SK-N-SH (cell line): ENCODE data around the gene SETD9. TPM values are rescaled to one million over a fixed set of nuclear protein-coding genes. Genes with fewer than 3 reads are reported as not detected.

Source experiments
- CTCF ChIA-PET: fragments of 300-600, 350-600 bp; formaldehyde crosslinking; extraction: SDS; loops from one replicate; lab custom pipeline; 2021; lab: Yijun Ruan, JAX
- POLR2A ChIA-PET: fragments of 350-600 bp; sonication (Branson Sonifier 250); formaldehyde crosslinking; extraction: SDS; loops from one replicate; lab custom pipeline; 2020; ENCODE audit warnings: antibody characterized with exemption, inconsistent platforms; lab: Yijun Ruan, JAX
- DNase-seq: peaks from one replicate; pipeline ENCODE4 v3.0.0; 2012
- H2AFZ ChIP-seq: fragments of 200-600 bp; sonication (generic); 2 replicates; pipeline ENCODE4 v1.8.1; 2016; ENCODE audit warnings: antibody characterized with exemption, mild to moderate bottlenecking, low read depth
- H3F3A ChIP-seq: fragments of 200-600 bp; sonication (generic); replicated peaks from 2 replicates; pipeline ENCODE3; 2016; ENCODE audit warnings: antibody characterized with exemption, mild to moderate bottlenecking; ENCODE audit not compliant: insufficient read depth
- H3K27ac ChIP-seq, 2 experiments: fragments of 200-500 bp in 1 of 2; fragments of 200-600 bp in 1 of 2; sonication (Bioruptor generic) in 1 of 2; sonication (generic), shearing (Covaris generic) in 1 of 2; 2 replicates each; pipeline versions ENCODE4 v1.5.1 to v1.6.1; 2014 to 2016; ENCODE audit warnings: low read depth in 2 of 2, inconsistent platforms in 1 of 2, low read length in 1 of 2, mild to moderate bottlenecking in 1 of 2, mixed read lengths in 1 of 2
- H3K27me3 ChIP-seq: fragments of 200-600 bp; sonication (generic), shearing (Covaris generic); 2 replicates; pipeline ENCODE4 v1.6.1; 2016; ENCODE audit warnings: mixed run types; ENCODE audit not compliant: insufficient read depth
- H3K36me3 ChIP-seq, 2 experiments: fragments of 200-500 bp in 1 of 2; fragments of 200-600 bp in 1 of 2; sonication (Bioruptor generic) in 1 of 2; sonication (generic) in 1 of 2; replicated peaks in 1 of 2; 2 replicates each; pipeline versions ENCODE3 to v1.5.1; 2014 to 2016; ENCODE audit warnings: low read length in 1 of 2, mild to moderate bottlenecking in 1 of 2; ENCODE audit not compliant: insufficient read depth in 2 of 2, control insufficient read depth in 1 of 2
- H3K4me1 ChIP-seq, 2 experiments: fragments of 200-500 bp in 1 of 2; fragments of 200-600 bp in 1 of 2; sonication (Bioruptor generic) in 1 of 2; sonication (generic), shearing (Covaris generic) in 1 of 2; 2 replicates each; pipeline versions ENCODE4 v1.5.1 to v1.6.1; 2014 to 2016; ENCODE audit warnings: low read depth in 1 of 2, low read length in 1 of 2, mixed run types in 1 of 2; ENCODE audit not compliant: insufficient read depth in 2 of 2, control insufficient read depth in 1 of 2
- H3K4me2 ChIP-seq: fragments of 200-600 bp; sonication (generic), shearing (Covaris generic); 2 replicates; pipeline ENCODE4 v1.6.1; 2017; ENCODE audit warnings: mixed run types
- H3K4me3 ChIP-seq, 2 experiments: fragments of 200-500 bp in 1 of 2; fragments of 200-600 bp in 1 of 2; sonication (Bioruptor generic) in 1 of 2; sonication (generic), shearing (Covaris generic) in 1 of 2; 2 replicates each; pipeline versions ENCODE4 v1.5.1 to v1.8.1; 2014 to 2016; ENCODE audit warnings: low read depth in 2 of 2, inconsistent platforms in 1 of 2, low read length in 1 of 2, mild to moderate bottlenecking in 1 of 2, mixed read lengths in 1 of 2, moderate library complexity in 1 of 2
- H3K79me2 ChIP-seq: fragments of 200-600 bp; sonication (generic); 2 replicates; pipeline ENCODE4 v1.8.1; 2017; ENCODE audit warnings: mild to moderate bottlenecking; ENCODE audit not compliant: insufficient read depth
- H3K9ac ChIP-seq: fragments of 200-600 bp; sonication (generic); 2 replicates; pipeline ENCODE4 v1.6.1; 2017; ENCODE audit warnings: mixed run types
- H3K9me2 ChIP-seq: fragments of 200-600 bp; sonication (generic); 2 replicates; pipeline ENCODE4 v1.6.1; 2017; ENCODE audit warnings: mixed run types
- H3K9me3 ChIP-seq: fragments of 200-600 bp; sonication (generic); 2 replicates; pipeline ENCODE4 v1.6.1; 2017; ENCODE audit warnings: mixed run types, mild to moderate bottlenecking, moderate library complexity
- H4K20me1 ChIP-seq: fragments of 200-600 bp; sonication (generic); 2 replicates; pipeline ENCODE4 v1.6.1; 2017; ENCODE audit warnings: mild to moderate bottlenecking, mixed run types; ENCODE audit not compliant: insufficient read depth
- EP300 ChIP-seq, 2 experiments: IDR thresholded peaks; 2 replicates each; pipeline versions ENCODE4 v1.4.0 to v1.6.1; 2012; ENCODE audit warnings: borderline replicate concordance in 1 of 2, low read depth in 1 of 2, low read length in 1 of 2
- FOXM1 ChIP-seq: IDR thresholded peaks from 2 replicates; pipeline ENCODE4 v1.4.0; 2012; ENCODE audit warnings: low read depth, mild to moderate bottlenecking
- GATA2 ChIP-seq: sonication (generic); formaldehyde crosslinking; IDR thresholded peaks from 2 replicates; pipeline ENCODE4 v1.5.0; 2020; ENCODE audit warnings: mild to moderate bottlenecking, missing genetic modification reagents
- MEF2A ChIP-seq: IDR thresholded peaks from 2 replicates; pipeline ENCODE4 v1.4.0; 2012; ENCODE audit warnings: low read depth, borderline replicate concordance
- RAD21 ChIP-seq: IDR thresholded peaks from 2 replicates; pipeline ENCODE4 v1.6.1; 2012; ENCODE audit warnings: mild to moderate bottlenecking, low read length
- RCOR1 ChIP-seq: fragments of 150-350 bp; IDR thresholded peaks from 2 replicates; pipeline ENCODE4 v1.6.1; 2017; ENCODE audit warnings: antibody characterized with exemption, low read length
- RXRA ChIP-seq: IDR thresholded peaks from 2 replicates; pipeline ENCODE4 v1.4.0; 2012; ENCODE audit warnings: low read depth, mild to moderate bottlenecking, borderline replicate concordance
- SIN3A ChIP-seq: IDR thresholded peaks from 2 replicates; pipeline ENCODE4 v1.6.1; 2012; ENCODE audit warnings: low read depth, mild to moderate bottlenecking, low read length, moderate library complexity, borderline replicate concordance
- SMC3 ChIP-seq: IDR thresholded peaks from 2 replicates; pipeline ENCODE4 v1.6.1; 2012; ENCODE audit warnings: low read depth, low read length, improper control_type of control experiment
- TAF1 ChIP-seq: IDR thresholded peaks from 2 replicates; pipeline ENCODE4 v1.6.1; 2012; ENCODE audit warnings: low read depth, mild to moderate bottlenecking, low read length, moderate library complexity, borderline replicate concordance
- TEAD4 ChIP-seq: IDR thresholded peaks from 2 replicates; pipeline ENCODE4 v1.4.0; 2012; ENCODE audit warnings: mild to moderate bottlenecking, borderline replicate concordance; ENCODE audit not compliant: insufficient read depth
- WGBS: methylation state at CpG from one replicate; pipeline ENCODE4 v1.1.6; 2017; ENCODE audit warnings: low lambda C conversion rate; 5-methylcytosine and 5-hydroxymethylcytosine counted together
- polyA plus RNA-seq, 3 experiments: library from polyadenylated mRNA; depleted of rRNA; stranded (reverse); fragments of >200 nt; gene quantifications; 2 replicates each; pipeline ENCODE4 v1.2.3, GENCODE V29; 2012
- TF ChIP-seq, protein P1 (sequence below): IDR thresholded peaks from 2 replicates; pipeline ENCODE4 v1.6.1; 2012; ENCODE audit warnings: mild to moderate bottlenecking, low read depth, low read length, moderate library complexity
- TF ChIP-seq, protein P2 (sequence below): IDR thresholded peaks from 2 replicates; pipeline ENCODE4 v1.4.0; 2012; ENCODE audit warnings: low read depth, borderline replicate concordance

The SETD9 gene
- polyA plus RNA-seq, 1 of the 3 experiments (the other 2 are of a cell fraction): 12.2 TPM

DNA sequence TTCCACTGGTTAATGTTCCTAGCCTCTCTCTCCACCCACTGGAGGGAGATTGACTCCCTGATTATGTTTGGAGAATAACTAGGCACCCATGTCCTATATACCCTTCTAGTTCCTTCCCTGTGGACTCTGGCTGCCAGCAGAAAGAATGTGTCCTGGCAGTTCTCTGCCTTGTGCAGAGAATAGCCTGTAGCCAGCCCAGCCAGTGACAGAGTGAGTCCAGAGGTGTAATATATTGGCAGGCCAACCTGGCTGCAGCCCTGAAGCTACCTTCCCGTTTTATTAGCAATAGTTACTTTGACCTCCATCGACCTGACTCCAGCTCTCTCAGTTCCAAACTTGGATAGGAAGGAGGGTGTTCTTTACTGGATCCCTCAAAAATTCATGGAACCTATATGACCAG is 8.1 kb downstream of the SETD9 start (continued):
- TF ChIP-seq, protein P1, sequence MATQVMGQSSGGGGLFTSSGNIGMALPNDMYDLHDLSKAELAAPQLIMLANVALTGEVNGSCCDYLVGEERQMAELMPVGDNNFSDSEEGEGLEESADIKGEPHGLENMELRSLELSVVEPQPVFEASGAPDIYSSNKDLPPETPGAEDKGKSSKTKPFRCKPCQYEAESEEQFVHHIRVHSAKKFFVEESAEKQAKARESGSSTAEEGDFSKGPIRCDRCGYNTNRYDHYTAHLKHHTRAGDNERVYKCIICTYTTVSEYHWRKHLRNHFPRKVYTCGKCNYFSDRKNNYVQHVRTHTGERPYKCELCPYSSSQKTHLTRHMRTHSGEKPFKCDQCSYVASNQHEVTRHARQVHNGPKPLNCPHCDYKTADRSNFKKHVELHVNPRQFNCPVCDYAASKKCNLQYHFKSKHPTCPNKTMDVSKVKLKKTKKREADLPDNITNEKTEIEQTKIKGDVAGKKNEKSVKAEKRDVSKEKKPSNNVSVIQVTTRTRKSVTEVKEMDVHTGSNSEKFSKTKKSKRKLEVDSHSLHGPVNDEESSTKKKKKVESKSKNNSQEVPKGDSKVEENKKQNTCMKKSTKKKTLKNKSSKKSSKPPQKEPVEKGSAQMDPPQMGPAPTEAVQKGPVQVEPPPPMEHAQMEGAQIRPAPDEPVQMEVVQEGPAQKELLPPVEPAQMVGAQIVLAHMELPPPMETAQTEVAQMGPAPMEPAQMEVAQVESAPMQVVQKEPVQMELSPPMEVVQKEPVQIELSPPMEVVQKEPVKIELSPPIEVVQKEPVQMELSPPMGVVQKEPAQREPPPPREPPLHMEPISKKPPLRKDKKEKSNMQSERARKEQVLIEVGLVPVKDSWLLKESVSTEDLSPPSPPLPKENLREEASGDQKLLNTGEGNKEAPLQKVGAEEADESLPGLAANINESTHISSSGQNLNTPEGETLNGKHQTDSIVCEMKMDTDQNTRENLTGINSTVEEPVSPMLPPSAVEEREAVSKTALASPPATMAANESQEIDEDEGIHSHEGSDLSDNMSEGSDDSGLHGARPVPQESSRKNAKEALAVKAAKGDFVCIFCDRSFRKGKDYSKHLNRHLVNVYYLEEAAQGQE: no peak

DNA sequence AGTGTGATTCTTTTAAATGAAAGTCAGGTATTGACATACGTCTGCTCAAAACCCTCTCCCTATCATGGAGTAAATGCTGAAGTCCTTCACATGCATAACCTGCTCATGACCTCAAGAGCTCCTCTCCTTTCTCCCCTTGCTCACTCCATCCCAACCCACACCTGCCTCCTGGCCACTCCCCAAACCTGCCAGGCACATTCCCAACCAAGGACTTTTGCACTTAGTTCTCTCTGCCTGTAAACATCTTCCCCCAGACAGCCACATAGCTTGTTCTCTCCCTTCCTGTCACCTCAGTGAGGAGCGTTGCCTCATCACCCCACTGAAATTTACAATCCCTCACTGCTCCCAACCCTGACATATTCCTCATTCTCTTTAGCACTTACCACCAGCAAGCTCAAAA is 8.7 kb downstream of the SETD9 start:
- H3K9me3 ChIP-seq: no peaks in the 10 kb centered on the region
- ChIA-PET CTCF (interaction anchor here (0.5 to 1.8 kb wide), 4 partner anchors 37 to 648 kb away, joined by 3 to 7 read pairs (median 3); no protein-coding TSS in a partner anchor), POLR2A (no interaction called here)
- H3K79me2 ChIP-seq: no peaks in the 10 kb centered on the region; the same call in 1 of the 2 replicates
- H2AFZ ChIP-seq: no peak overlapping the region
- no peak for DNase-seq
- peaks cover 55 to 58% of the 10 kb centered on the region in 2 experiments for H3K36me3 ChIP-seq
- H4K20me1 ChIP-seq: no peaks in the 10 kb centered on the region
- H3K27me3 ChIP-seq: no peaks in the 10 kb centered on the region
- no peak overlapping the region for H3K27ac ChIP-seq
- TF ChIP-seq FOXM1: no peak
- no peak for TF ChIP-seq TEAD4
- TF ChIP-seq RCOR1: no peak
- H3K4me2 ChIP-seq: no peak overlapping the region
- 98% methylated on average over 2 of the region's 2 CpGs for WGBS
- no peaks in the 10 kb centered on the region for H3K9me2 ChIP-seq
- no peak overlapping the region for H3K9ac ChIP-seq
- peaks cover 24% of the 10 kb centered on the region for H3F3A ChIP-seq
- H3K4me3 ChIP-seq: no peak overlapping the region
- H3K4me1 ChIP-seq: peaks cover 0 to 8% of the 10 kb centered on the region in 2 experiments; a peak in 2 of 4 replicates

GRCh38 chr5:56919942-56920662 is 10.7 kb downstream of the SETD9 start:
- H3K36me3 ChIP-seq: peaks cover 60 to 69% of the 10 kb centered on the region in 2 experiments
- H3F3A ChIP-seq: peaks cover 22% of the 10 kb centered on the region
- POLR2A ChIA-PET: no interaction called here
- no peak for DNase-seq
- no peaks in the 10 kb centered on the region for H4K20me1 ChIP-seq
- CTCF ChIA-PET: interaction anchor here (1.2 kb wide), 1 partner anchor 357 kb away, joined by 3 read pairs; no protein-coding TSS in a partner anchor
- 98% methylated on average over 1 of the region's 1 CpG for WGBS
- H3K9me3 ChIP-seq: no peaks in the 10 kb centered on the region
- peaks cover 0 to 6% of the 10 kb centered on the region in 2 experiments; a peak in 2 of 4 replicates for H3K4me1 ChIP-seq
- no peak overlapping the region for H3K4me2 ChIP-seq
- no peaks in the 10 kb centered on the region for H3K9me2 ChIP-seq
- H3K27ac ChIP-seq: no peak overlapping the region
- no peaks in the 10 kb centered on the region for H3K27me3 ChIP-seq
- H3K4me3 ChIP-seq: no peak overlapping the region
- TF ChIP-seq RAD21 (no peak), MEF2A (no peak), RXRA (no peak), EP300 (IDR thresholded peaks at IDR 0.05; ENCODE audit: borderline replicate concordance in 1 of 2, low read depth in 1 of 2, low read length in 1 of 2) (no peak), TAF1 (no peak), SIN3A (no peak), RCOR1 (no peak), SMC3 (no peak), GATA2 (CRISPR knock-in tag) (no peak)
- TF ChIP-seq, protein P1: no peak
- TF ChIP-seq, protein P2, sequence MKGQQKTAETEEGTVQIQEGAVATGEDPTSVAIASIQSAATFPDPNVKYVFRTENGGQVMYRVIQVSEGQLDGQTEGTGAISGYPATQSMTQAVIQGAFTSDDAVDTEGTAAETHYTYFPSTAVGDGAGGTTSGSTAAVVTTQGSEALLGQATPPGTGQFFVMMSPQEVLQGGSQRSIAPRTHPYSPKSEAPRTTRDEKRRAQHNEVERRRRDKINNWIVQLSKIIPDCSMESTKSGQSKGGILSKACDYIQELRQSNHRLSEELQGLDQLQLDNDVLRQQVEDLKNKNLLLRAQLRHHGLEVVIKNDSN: no peak
- H3K9ac ChIP-seq: no peak overlapping the region
- no peaks in the 10 kb centered on the region; the same call in 1 of the 2 replicates for H3K79me2 ChIP-seq
- H2AFZ ChIP-seq: no peak overlapping the region
